H9 (cell line): Measurements from ENCODE around the gene HSD11B1. TPM values are rescaled to one million over a fixed set of nuclear protein-coding genes. Genes with fewer than 3 reads are reported as not detected.

Experiments
- DNase-seq: peaks from one replicate; pipeline ENCODE4 v3.0.0-alpha.2; 2017
- H2AFZ ChIP-seq: one replicate; pipeline ENCODE4 v1.6.1; 2013; ENCODE audit warnings: mild to moderate bottlenecking, low read length, control low read depth, moderate library complexity
- H2AK5ac ChIP-seq: 2 replicates; pipeline ENCODE4 v1.6.1; 2013; ENCODE audit warnings: low read length, control low read depth, mixed read lengths; ENCODE audit not compliant: insufficient read length
- H2BK120ac ChIP-seq: one replicate; pipeline ENCODE4 v1.6.1; 2013; ENCODE audit warnings: low read depth, mild to moderate bottlenecking, low read length, control low read depth, inconsistent platforms; ENCODE audit not compliant: poor library complexity, severe bottlenecking
- H2BK12ac ChIP-seq: 2 replicates; pipeline ENCODE4 v1.6.1; 2013; ENCODE audit warnings: low read length, control low read depth, mixed read lengths, low read depth; ENCODE audit not compliant: insufficient read length
- H2BK15ac ChIP-seq: 2 replicates; pipeline ENCODE4 v1.6.1; 2013; ENCODE audit warnings: low read depth, low read length, control low read depth
- H2BK20ac ChIP-seq: one replicate; pipeline ENCODE4 v1.6.1; 2013; ENCODE audit warnings: low read depth, mild to moderate bottlenecking, low read length, control low read depth, inconsistent platforms; ENCODE audit not compliant: poor library complexity, severe bottlenecking
- H2BK5ac ChIP-seq: 2 replicates; pipeline ENCODE4 v1.6.1; 2013; ENCODE audit warnings: low read length, control low read depth, mixed read lengths; ENCODE audit not compliant: insufficient read length
- H3K14ac ChIP-seq: 2 replicates; pipeline ENCODE4 v1.6.1; 2013; ENCODE audit warnings: low read length, control low read depth; ENCODE audit not compliant: insufficient read depth
- H3K18ac ChIP-seq: 2 replicates; pipeline ENCODE4 v1.6.1; 2013; ENCODE audit warnings: low read depth, mild to moderate bottlenecking, mixed read lengths, low read length, control low read depth; ENCODE audit not compliant: insufficient read length
- H3K23ac ChIP-seq: 2 replicates; pipeline ENCODE4 v1.6.1; 2013; ENCODE audit warnings: low read length, control low read depth, mixed read lengths, low read depth; ENCODE audit not compliant: insufficient read length
- H3K23me2 ChIP-seq: 2 replicates; pipeline ENCODE4 v1.6.1; 2013; ENCODE audit warnings: low read depth, mild to moderate bottlenecking, mixed read lengths, low read length, control low read depth; ENCODE audit not compliant: insufficient read length, poor library complexity, severe bottlenecking
- H3K27ac ChIP-seq: 2 replicates; pipeline ENCODE4 v1.5.1; 2013; ENCODE audit warnings: low read length, control low read depth, mixed read lengths, low read depth; ENCODE audit not compliant: insufficient read length
- H3K27me3 ChIP-seq: 2 replicates; pipeline ENCODE4 v1.6.1; 2013; ENCODE audit warnings: low read length, control low read depth, inconsistent platforms; ENCODE audit not compliant: insufficient read depth
- H3K4ac ChIP-seq: 2 replicates; pipeline ENCODE4 v1.6.1; 2013; ENCODE audit warnings: low read depth, mild to moderate bottlenecking, control low read depth, inconsistent platforms, low read length, moderate library complexity
- H3K4me1 ChIP-seq: 2 replicates; pipeline ENCODE4 v1.6.1; 2013; ENCODE audit warnings: low read length, control low read depth, inconsistent platforms; ENCODE audit not compliant: insufficient read depth
- H3K4me2 ChIP-seq: 2 replicates; pipeline ENCODE4 v1.6.1; 2013; ENCODE audit warnings: low read length, control low read depth, mixed read lengths; ENCODE audit not compliant: insufficient read length, insufficient read depth
- H3K56ac ChIP-seq: 2 replicates; pipeline ENCODE4 v1.6.1; 2013; ENCODE audit warnings: low read depth, mild to moderate bottlenecking, mixed read lengths, low read length, control low read depth; ENCODE audit not compliant: insufficient read length
- H3K79me1 ChIP-seq: 2 replicates; pipeline ENCODE4 v1.6.1; 2013; ENCODE audit warnings: low read depth, mild to moderate bottlenecking, moderate library complexity, low read length, control low read depth, inconsistent platforms; ENCODE audit not compliant: insufficient read depth, poor library complexity, severe bottlenecking
- H3K79me2 ChIP-seq: 2 replicates; pipeline ENCODE4 v1.6.1; 2013; ENCODE audit warnings: low read length, control low read depth, inconsistent platforms; ENCODE audit not compliant: insufficient read depth
- H3K9ac ChIP-seq: 2 replicates; pipeline ENCODE4 v1.6.1; 2013; ENCODE audit warnings: low read length, control low read depth, mixed read lengths; ENCODE audit not compliant: insufficient read length; ENCODE audit errors: extremely low read depth
- H3K9me3 ChIP-seq: one replicate; pipeline ENCODE4 v1.6.1; 2013; ENCODE audit warnings: low read depth, low read length, inconsistent platforms; ENCODE audit not compliant: control insufficient read depth
- H3T11ph ChIP-seq: one replicate; pipeline ENCODE4 v1.6.1; 2013; ENCODE audit warnings: mild to moderate bottlenecking, low read length, control low read depth, inconsistent platforms
- H4K20me1 ChIP-seq: one replicate; pipeline ENCODE4 v1.6.1; 2013; ENCODE audit not compliant: control insufficient read depth, insufficient read length, insufficient read depth
- H4K5ac ChIP-seq: 2 replicates; pipeline ENCODE4 v1.6.1; 2013; ENCODE audit warnings: low read depth, mild to moderate bottlenecking, mixed read lengths, low read length, control low read depth; ENCODE audit not compliant: insufficient read length
- H4K8ac ChIP-seq: replicated peaks from 2 replicates; pipeline ENCODE4 v1.6.1; 2013; ENCODE audit warnings: low read length, control low read depth, mixed read lengths, low read depth; ENCODE audit not compliant: insufficient read length
- H4K91ac ChIP-seq: 2 replicates; pipeline ENCODE4 v1.6.1; 2013; ENCODE audit warnings: low read depth, mild to moderate bottlenecking, moderate library complexity, mixed read lengths, low read length, control low read depth; ENCODE audit not compliant: insufficient read length
- H3K27ac Mint-ChIP-seq, 3 experiments: 2 replicates in 2 of 3; 3 replicates in 1 of 3; pipeline ENCODE4 v1.8.0; 2020 to 2021; ENCODE audit warnings: mixed read lengths in 3 of 3, mild to moderate bottlenecking in 1 of 3, moderate library complexity in 1 of 3
- H3K27me3 Mint-ChIP-seq: 2 replicates; pipeline ENCODE4 v1.8.0; 2021; ENCODE audit warnings: low read depth, mild to moderate bottlenecking, moderate library complexity, mixed read lengths
- H3K36me3 Mint-ChIP-seq, 3 experiments: 2 replicates in 2 of 3; 3 replicates in 1 of 3; pipeline ENCODE4 v1.8.0; 2020 to 2021; ENCODE audit warnings: low read depth in 3 of 3, mixed read lengths in 3 of 3; ENCODE audit not compliant: insufficient read depth in 1 of 3
- H3K4me1 Mint-ChIP-seq, 2 experiments: 2 replicates each; pipeline ENCODE4 v1.8.0; 2020; ENCODE audit warnings: mixed read lengths in 2 of 2
- H3K4me3 Mint-ChIP-seq, 2 experiments: 2 replicates in 1 of 2; 3 replicates in 1 of 2; pipeline ENCODE4 v1.8.0; 2020 to 2021; ENCODE audit warnings: mild to moderate bottlenecking in 2 of 2, mixed read lengths in 2 of 2, moderate library complexity in 1 of 2
- H3K9me3 Mint-ChIP-seq, 2 experiments: 2 replicates in 1 of 2; 3 replicates in 1 of 2; pipeline ENCODE4 v1.8.0; 2020; ENCODE audit warnings: mild to moderate bottlenecking in 2 of 2, mixed read lengths in 2 of 2, moderate library complexity in 1 of 2
- CTCF ChIP-seq: fragments of 200-600 bp; sonication (generic); conservative IDR thresholded peaks from 3 replicates; pipeline ENCODE4 v1.8.0; 2021; ENCODE audit warnings: antibody characterized with exemption, mild to moderate bottlenecking
- WGBS: extraction: QIAGEN DNeasy Blood & Tissue Kit; methylation state at CpG from one replicate; pipeline ENCODE4 v1.1.7; 2013; ENCODE audit warnings: missing lambda C conversion rate, low lambda C conversion rate, mixed read lengths; ENCODE audit not compliant: insufficient read length; ENCODE audit errors: extremely low coverage; 5-methylcytosine and 5-hydroxymethylcytosine counted together
- total RNA-seq: library from RNA; stranded (reverse); gene quantifications from 2 replicates; pipeline ENCODE4 v1.2.1, GENCODE V29; 2021

HSD11B1 gene
- total RNA-seq, 1 experiment from 2014 or later, result not detected

GRCh38 chr1:209721323-209721722, 16.7 kb downstream of the HSD11B1 start:
- Histone ChIP-seq H3K4me1 (no peaks in the 10 kb centered on the region), H2BK120ac (no peak overlapping the region), H3K27ac (no peak overlapping the region), H4K5ac (no peak overlapping the region), H3K79me1 (no peaks in the 10 kb centered on the region), H2BK12ac (no peak overlapping the region), H2BK15ac (no peak overlapping the region), H3K27me3 (no peaks in the 10 kb centered on the region), H4K20me1 (no peaks in the 10 kb centered on the region), H3T11ph (no peak overlapping the region), H3K4me2 (no peak overlapping the region), H3K9me3 (no peaks in the 10 kb centered on the region), H3K9ac (no peak overlapping the region), H2AK5ac (no peak overlapping the region), H4K91ac (no peak overlapping the region), H3K79me2 (no peaks in the 10 kb centered on the region), H3K14ac (no peak overlapping the region), H3K56ac (no peak overlapping the region), H2BK5ac (no peak overlapping the region), H2BK20ac (no peak overlapping the region), H2AFZ (no peak overlapping the region), H3K18ac (no peak overlapping the region), H3K23ac (no peak overlapping the region), H3K4ac (no peak overlapping the region), H4K8ac (no peak overlapping the region), H3K23me2 (no peaks in the 10 kb centered on the region)
- no CpG with 5 or more reads among the region's 1 CpG for WGBS
- H3K27me3 Mint-ChIP-seq, result peaks cover 8% of the 10 kb centered on the region
- H3K27ac Mint-ChIP-seq, result no peak overlapping the region
- no peak for DNase-seq
- H3K9me3 Mint-ChIP-seq, result no peaks in the 10 kb centered on the region
- TF ChIP-seq CTCF, result no peak
- H3K36me3 Mint-ChIP-seq, result no peaks in the 10 kb centered on the region
- no peak overlapping the region for H3K4me3 Mint-ChIP-seq
- H3K4me1 Mint-ChIP-seq, result no peaks in the 10 kb centered on the region
